ENCODE data around the gene MED20. TPM values are rescaled to one million over a fixed set of nuclear protein-coding genes. Genes with fewer than 3 reads are reported as not detected.

Gene MED20
- polyA plus RNA-seq, 1 donor (not counting 4 experiments of a cell fraction or from before 2014, with no cell fraction given), result 37.5 TPM

DNA sequence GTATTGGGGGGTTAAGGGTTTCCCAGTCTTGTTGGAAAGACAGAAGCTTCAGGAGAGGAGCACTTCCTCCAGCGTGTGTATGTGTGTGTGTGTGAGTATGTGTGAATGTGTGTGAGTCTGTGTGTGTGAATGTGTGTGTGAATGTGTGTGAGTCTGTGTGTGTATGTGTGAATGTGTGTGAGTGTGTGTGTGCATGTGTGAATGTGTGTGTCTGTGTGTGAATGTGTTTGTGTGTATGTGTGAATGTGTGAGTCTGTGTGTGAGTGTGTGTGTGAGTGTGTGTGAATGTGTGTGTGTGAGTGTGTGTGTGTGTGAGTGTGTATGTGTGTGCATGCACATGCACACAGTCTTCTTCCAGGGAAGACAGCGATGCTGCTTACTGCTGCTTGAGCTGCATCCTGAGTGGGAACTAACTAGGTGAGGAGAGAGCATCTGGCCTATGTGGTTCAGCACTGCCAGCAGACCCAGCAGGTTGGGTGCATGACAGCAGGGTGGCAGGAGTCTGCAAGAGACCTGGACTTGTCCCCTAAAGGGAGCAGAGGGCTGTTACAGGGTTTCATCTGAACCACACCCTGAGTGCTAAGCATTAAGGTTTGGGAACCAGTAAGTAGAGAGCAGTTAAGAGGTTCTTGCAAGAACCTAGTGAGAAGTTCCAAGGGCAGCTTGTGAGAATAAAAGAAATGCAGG lies 43.4 kb upstream of the MED20 start:
- TF ChIP-seq, protein P1, sequence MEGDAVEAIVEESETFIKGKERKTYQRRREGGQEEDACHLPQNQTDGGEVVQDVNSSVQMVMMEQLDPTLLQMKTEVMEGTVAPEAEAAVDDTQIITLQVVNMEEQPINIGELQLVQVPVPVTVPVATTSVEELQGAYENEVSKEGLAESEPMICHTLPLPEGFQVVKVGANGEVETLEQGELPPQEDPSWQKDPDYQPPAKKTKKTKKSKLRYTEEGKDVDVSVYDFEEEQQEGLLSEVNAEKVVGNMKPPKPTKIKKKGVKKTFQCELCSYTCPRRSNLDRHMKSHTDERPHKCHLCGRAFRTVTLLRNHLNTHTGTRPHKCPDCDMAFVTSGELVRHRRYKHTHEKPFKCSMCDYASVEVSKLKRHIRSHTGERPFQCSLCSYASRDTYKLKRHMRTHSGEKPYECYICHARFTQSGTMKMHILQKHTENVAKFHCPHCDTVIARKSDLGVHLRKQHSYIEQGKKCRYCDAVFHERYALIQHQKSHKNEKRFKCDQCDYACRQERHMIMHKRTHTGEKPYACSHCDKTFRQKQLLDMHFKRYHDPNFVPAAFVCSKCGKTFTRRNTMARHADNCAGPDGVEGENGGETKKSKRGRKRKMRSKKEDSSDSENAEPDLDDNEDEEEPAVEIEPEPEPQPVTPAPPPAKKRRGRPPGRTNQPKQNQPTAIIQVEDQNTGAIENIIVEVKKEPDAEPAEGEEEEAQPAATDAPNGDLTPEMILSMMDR (optimal IDR thresholded peaks at IDR 0.05 in 1 of 3, IDR thresholded peaks at IDR 0.05 in 1 of 3, conservative IDR thresholded peaks at IDR 0.05 in 1 of 3; ENCODE audit: extremely low read depth in 1 of 3, insufficient read depth in 2 of 3, low read length in 3 of 3), result no peak
- no peak for TF ChIP-seq EZH2 (IDR thresholded peaks at IDR 0.05; ENCODE audit: low read length)
- DNase-seq (ENCODE audit: low read depth, low spot score) (no peak), FAIRE-seq (no peak)
- Histone ChIP-seq H3K79me2 (ENCODE audit: control insufficient read depth, insufficient read depth, low read length) (no peaks in the 10 kb centered on the region), H4K20me1 (ENCODE audit: control insufficient read depth, extremely low read depth, insufficient read depth, low read length) (no peaks in the 10 kb centered on the region), H3K27ac (ENCODE audit: control insufficient read depth, insufficient read depth, low read length) (no peak overlapping the region), H3K4me3 (ENCODE audit: control insufficient read depth in 2 of 3, extremely low read depth in 1 of 3, insufficient read depth in 2 of 3, low read depth in 1 of 3, low read length in 3 of 3) (no peak overlapping the region), H3K9ac (ENCODE audit: control insufficient read depth, extremely low read depth, insufficient read depth, low read length) (no peak overlapping the region), H3K27me3 (ENCODE audit: control insufficient read depth, extremely low read depth, insufficient read depth, low read length) (no peaks in the 10 kb centered on the region), H3K4me2 (ENCODE audit: control insufficient read depth, extremely low read depth, insufficient read depth, low read depth, low read length) (no peak overlapping the region), H3K9me3 (ENCODE audit: control insufficient read depth, low read depth, low read length) (no peaks in the 10 kb centered on the region), H3K9me1 (ENCODE audit: control insufficient read depth, extremely low read depth, insufficient read depth, low read length) (peaks cover 2% of the 10 kb centered on the region), H3K4me1 (ENCODE audit: control insufficient read depth, extremely low read depth, insufficient read depth, low read length) (peaks cover 22% of the 10 kb centered on the region), H2AFZ (ENCODE audit: control insufficient read depth, low read length) (no peak overlapping the region), H3K36me3 (ENCODE audit: control insufficient read depth in 2 of 2, extremely low read depth in 1 of 2, insufficient read depth in 2 of 2, low read length in 2 of 2) (no peaks in the 10 kb centered on the region)
- dilution Hi-C loops (cut with MboI; ENCODE audit: extremely low pct_ligation_motif_present, low sequenced_read_pairs), result no loop called here

DNA sequence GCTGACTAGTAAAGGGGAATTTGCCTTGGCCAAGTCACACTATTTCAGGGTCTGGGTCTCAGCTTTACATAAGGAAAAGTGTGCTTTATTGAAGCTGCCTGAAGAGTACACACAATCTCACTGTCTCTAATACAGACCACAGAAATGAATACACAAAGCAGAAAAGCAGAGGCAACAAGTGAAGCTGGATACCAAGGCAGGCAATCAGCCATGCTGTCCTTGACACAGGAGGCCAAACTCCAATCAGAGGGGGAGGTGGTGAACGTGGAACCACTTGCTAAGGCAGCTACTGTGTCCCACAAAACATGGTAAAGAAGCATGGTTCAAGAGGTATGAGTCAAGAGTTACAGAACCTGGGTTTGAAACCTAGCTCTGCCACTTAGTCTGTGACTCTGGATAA lies 42.4 kb upstream of the MED20 start:
- dilution Hi-C loops (cut with MboI; ENCODE audit: extremely low pct_ligation_motif_present, low sequenced_read_pairs), result no loop called here
- Histone ChIP-seq H3K27me3 (ENCODE audit: control insufficient read depth, extremely low read depth, insufficient read depth, low read length) (no peaks in the 10 kb centered on the region), H2AFZ (ENCODE audit: control insufficient read depth, low read length) (no peak overlapping the region), H3K9me1 (ENCODE audit: control insufficient read depth, extremely low read depth, insufficient read depth, low read length) (peaks cover 2% of the 10 kb centered on the region), H4K20me1 (ENCODE audit: control insufficient read depth, extremely low read depth, insufficient read depth, low read length) (no peaks in the 10 kb centered on the region), H3K9ac (ENCODE audit: control insufficient read depth, extremely low read depth, insufficient read depth, low read length) (no peak overlapping the region), H3K9me3 (ENCODE audit: control insufficient read depth, low read depth, low read length) (no peaks in the 10 kb centered on the region), H3K4me1 (ENCODE audit: control insufficient read depth, extremely low read depth, insufficient read depth, low read length) (peaks cover 22% of the 10 kb centered on the region), H3K79me2 (ENCODE audit: control insufficient read depth, insufficient read depth, low read length) (no peaks in the 10 kb centered on the region), H3K4me2 (ENCODE audit: control insufficient read depth, extremely low read depth, insufficient read depth, low read depth, low read length) (no peak overlapping the region), H3K27ac (ENCODE audit: control insufficient read depth, insufficient read depth, low read length) (no peak overlapping the region), H3K36me3 (ENCODE audit: control insufficient read depth in 2 of 2, extremely low read depth in 1 of 2, insufficient read depth in 2 of 2, low read length in 2 of 2) (no peaks in the 10 kb centered on the region), H3K4me3 (ENCODE audit: control insufficient read depth in 2 of 3, extremely low read depth in 1 of 3, insufficient read depth in 2 of 3, low read depth in 1 of 3, low read length in 3 of 3) (no peak overlapping the region)
- DNase-seq (ENCODE audit: low read depth, low spot score) (no peak), FAIRE-seq (no peak)
- TF ChIP-seq, protein P1 (optimal IDR thresholded peaks at IDR 0.05 in 1 of 3, IDR thresholded peaks at IDR 0.05 in 1 of 3, conservative IDR thresholded peaks at IDR 0.05 in 1 of 3; ENCODE audit: extremely low read depth in 1 of 3, insufficient read depth in 2 of 3, low read length in 3 of 3), result no peak
- TF ChIP-seq EZH2 (IDR thresholded peaks at IDR 0.05; ENCODE audit: low read length), result no peak
